BE2C (cell line): Measurements from ENCODE around the gene TERT.

Experiments used
- DNase-seq: peaks from one replicate; pipeline ENCODE4 v3.0.0-alpha.2; 2020
- H3K27me3 ChIP-seq: fragments of 250-450 bp; sonication (Bioruptor Pico); 2 replicates; pipeline ENCODE4 v1.5.1; 2020; ENCODE audit warnings: mild to moderate bottlenecking
- H3K36me3 ChIP-seq: fragments of 250-450 bp; sonication (Bioruptor Pico); 2 replicates; pipeline ENCODE4 v1.5.1; 2020; ENCODE audit warnings: mild to moderate bottlenecking
- H3K4me1 ChIP-seq: fragments of 250-450 bp; sonication (Bioruptor Pico); 2 replicates; pipeline ENCODE4 v1.5.1; 2020
- H3K4me3 ChIP-seq: 2 replicates; pipeline ENCODE4 v1.5.1; 2011; ENCODE audit warnings: low read depth, low read length
- H3K9me3 ChIP-seq: fragments of 250-450 bp; sonication (Bioruptor Pico); 2 replicates; pipeline ENCODE4 v1.5.1; 2020
- TF ChIP-seq, protein P1 (sequence below): IDR thresholded peaks from 2 replicates; pipeline ENCODE4 v1.5.1; 2012; ENCODE audit warnings: mild to moderate bottlenecking, low read depth, low read length

TERT gene

GRCh38 chr5:1242733-1243486 lies 52.0 kb downstream of the TERT start:
- TF ChIP-seq, protein P1, sequence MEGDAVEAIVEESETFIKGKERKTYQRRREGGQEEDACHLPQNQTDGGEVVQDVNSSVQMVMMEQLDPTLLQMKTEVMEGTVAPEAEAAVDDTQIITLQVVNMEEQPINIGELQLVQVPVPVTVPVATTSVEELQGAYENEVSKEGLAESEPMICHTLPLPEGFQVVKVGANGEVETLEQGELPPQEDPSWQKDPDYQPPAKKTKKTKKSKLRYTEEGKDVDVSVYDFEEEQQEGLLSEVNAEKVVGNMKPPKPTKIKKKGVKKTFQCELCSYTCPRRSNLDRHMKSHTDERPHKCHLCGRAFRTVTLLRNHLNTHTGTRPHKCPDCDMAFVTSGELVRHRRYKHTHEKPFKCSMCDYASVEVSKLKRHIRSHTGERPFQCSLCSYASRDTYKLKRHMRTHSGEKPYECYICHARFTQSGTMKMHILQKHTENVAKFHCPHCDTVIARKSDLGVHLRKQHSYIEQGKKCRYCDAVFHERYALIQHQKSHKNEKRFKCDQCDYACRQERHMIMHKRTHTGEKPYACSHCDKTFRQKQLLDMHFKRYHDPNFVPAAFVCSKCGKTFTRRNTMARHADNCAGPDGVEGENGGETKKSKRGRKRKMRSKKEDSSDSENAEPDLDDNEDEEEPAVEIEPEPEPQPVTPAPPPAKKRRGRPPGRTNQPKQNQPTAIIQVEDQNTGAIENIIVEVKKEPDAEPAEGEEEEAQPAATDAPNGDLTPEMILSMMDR = no peak
- H3K4me1 ChIP-seq = no peaks in the 10 kb centered on the region
- no peaks in the 10 kb centered on the region for H3K9me3 ChIP-seq
- no peak overlapping the region for H3K4me3 ChIP-seq
- H3K36me3 ChIP-seq = no peaks in the 10 kb centered on the region
- peaks cover 44% of the 10 kb centered on the region for H3K27me3 ChIP-seq
- DNase-seq = no peak

- Histone ChIP-seq H3K4me1 (no peaks in the 10 kb centered on the region), H3K9me3 (no peaks in the 10 kb centered on the region), H3K4me3 (no peak overlapping the region), H3K36me3 (no peaks in the 10 kb centered on the region), H3K27me3 (peaks cover 34% of the 10 kb centered on the region)
- no peak for DNase-seq
- TF ChIP-seq, protein P1 = no peak
Measured at GRCh38 chr5:1241509-1242080, 53.3 kb downstream of the TERT start.

DNA sequence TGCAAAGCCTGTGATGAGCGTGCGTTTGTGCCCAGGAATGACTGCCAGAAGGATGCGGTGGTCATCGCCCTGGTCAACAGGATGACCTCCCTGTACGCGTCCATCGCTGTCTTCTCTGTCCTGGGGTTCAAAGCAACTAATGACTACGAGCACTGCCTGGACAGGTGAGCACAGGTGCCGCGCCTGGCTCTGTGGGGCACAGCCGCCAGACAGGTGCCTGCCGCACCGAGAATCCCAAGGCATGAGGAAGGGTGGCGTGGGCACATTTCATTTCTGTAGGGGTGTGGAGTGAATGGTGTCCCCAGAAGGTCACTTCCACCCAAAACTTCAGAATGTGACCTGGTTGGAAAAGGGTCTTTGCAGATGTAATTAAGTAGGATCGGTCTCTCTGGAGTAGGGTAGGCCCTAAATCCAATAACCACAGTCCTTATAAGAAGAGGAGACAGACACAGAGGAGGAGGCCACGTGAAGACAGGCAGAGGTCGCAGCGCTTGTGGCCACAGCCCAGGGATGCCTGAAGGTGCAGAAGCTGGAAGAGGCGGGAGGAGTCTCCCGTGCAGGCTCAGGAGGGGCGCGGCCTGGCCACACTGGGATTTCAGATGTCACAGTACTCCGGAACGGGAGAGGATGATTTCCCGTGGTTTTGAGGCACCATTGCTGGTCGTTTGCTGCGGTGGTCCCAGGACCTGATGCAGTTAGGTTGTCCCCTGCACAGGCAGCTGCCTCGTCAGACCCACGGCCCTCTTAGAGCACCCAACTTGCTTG lies 54.2 kb downstream of the TERT start:
- H3K27me3 ChIP-seq = peaks cover 25% of the 10 kb centered on the region
- TF ChIP-seq, protein P1 = no peak
- no peak for DNase-seq
- no peaks in the 10 kb centered on the region for H3K4me1 ChIP-seq
- H3K36me3 ChIP-seq = no peaks in the 10 kb centered on the region
- H3K9me3 ChIP-seq = no peaks in the 10 kb centered on the region
- no peak overlapping the region for H3K4me3 ChIP-seq

DNA sequence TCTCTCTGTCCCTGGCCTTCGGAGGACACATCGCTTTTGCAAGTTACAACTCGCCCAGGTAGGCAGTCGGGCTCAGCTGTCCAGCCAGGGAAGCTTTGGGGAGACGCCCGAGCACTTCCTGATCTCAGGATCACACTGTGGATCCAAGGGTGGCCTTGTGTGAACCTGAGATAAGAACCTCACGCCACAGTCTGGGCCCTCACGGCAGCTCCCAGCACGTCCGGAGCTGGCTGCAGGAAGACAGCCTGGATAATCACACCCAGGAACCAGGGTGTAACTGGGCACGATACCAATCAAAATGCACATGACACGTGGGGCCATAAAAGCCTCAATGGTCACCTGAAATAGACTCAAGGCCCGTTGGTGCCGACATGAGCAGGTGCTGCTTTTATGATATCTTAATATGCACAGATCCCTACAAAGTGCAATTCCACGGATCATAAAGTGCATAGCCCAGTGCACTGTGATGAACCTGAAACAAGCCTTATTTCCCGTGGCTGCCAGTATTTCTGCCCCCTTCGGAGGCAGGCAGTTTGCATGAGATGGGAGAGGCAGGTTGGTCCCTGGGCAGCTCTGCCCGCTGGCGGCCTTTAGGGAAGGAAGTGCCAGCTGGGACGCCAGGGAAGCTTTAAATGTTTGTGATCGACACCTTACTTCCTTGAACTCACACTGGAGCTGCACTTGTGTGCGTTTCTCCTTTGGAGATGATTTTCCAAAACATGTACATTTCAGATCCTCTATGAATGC lies 55.2 kb downstream of the TERT start:
- Histone ChIP-seq H3K36me3 (no peaks in the 10 kb centered on the region), H3K9me3 (no peaks in the 10 kb centered on the region; the same call in 1 of the 2 replicates), H3K4me1 (no peaks in the 10 kb centered on the region), H3K4me3 (no peak overlapping the region), H3K27me3 (peaks cover 15% of the 10 kb centered on the region)
- TF ChIP-seq, protein P1 = no peak
- DNase-seq = no peak

GRCh38 chr5:1235838-1236237 lies 59.0 kb downstream of the TERT start:
- TF ChIP-seq, protein P1 = no peak
- Histone ChIP-seq H3K9me3 (no peaks in the 10 kb centered on the region; the same call in 1 of the 2 replicates), H3K36me3 (no peaks in the 10 kb centered on the region), H3K27me3 (no peaks in the 10 kb centered on the region; the same call in 1 of the 2 replicates), H3K4me1 (no peaks in the 10 kb centered on the region), H3K4me3 (no peak overlapping the region)
- DNase-seq = no peak
